ENCODE measurements around the gene NDUFS8.

Gene NDUFS8

DNA sequence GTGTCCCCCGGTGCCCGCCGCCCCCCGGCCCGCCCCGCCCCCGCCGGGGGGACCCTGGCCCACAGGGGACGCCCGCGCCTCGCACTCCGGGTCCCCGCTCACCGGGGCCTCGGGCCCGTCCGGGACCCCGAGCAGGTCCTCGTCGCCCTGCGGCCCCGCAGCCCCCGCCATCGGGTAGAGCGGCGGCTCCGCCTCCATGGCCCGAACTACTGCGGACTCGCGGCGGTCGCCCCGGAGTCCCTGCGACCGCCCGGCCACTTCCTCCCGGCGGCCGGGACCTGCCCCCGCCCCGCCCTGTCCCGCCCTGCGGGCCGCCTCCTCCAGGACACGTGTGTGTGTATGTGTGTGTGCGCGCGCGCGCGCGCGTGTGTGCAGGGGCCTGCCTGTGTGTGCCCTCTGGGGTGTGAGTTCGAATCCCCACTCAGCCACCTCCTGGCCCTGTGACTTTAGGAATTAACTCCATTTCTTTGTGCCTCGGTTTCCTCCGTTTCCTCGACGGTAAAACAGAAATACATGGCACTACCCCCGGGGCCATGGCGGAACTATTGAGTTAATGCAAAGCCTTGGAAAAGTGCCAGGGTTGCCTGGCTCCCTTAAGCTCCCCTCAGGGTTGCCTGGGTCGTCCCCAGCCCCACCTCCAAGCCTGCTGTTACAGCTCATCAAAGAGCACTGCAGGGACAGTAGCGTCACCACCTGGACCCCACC lies 26.5 kb upstream of the NDUFS8 start, which contains the start of gene UNC93B1:
TSS of gene UNC93B1 (minus strand) at position 252 of the 705 bp plus-strand sequence. CDS start at position 198, 54 bp downstream.
- peak; percentile 52 for DNase-seq (ENCODE audit: low spot score)

DNA sequence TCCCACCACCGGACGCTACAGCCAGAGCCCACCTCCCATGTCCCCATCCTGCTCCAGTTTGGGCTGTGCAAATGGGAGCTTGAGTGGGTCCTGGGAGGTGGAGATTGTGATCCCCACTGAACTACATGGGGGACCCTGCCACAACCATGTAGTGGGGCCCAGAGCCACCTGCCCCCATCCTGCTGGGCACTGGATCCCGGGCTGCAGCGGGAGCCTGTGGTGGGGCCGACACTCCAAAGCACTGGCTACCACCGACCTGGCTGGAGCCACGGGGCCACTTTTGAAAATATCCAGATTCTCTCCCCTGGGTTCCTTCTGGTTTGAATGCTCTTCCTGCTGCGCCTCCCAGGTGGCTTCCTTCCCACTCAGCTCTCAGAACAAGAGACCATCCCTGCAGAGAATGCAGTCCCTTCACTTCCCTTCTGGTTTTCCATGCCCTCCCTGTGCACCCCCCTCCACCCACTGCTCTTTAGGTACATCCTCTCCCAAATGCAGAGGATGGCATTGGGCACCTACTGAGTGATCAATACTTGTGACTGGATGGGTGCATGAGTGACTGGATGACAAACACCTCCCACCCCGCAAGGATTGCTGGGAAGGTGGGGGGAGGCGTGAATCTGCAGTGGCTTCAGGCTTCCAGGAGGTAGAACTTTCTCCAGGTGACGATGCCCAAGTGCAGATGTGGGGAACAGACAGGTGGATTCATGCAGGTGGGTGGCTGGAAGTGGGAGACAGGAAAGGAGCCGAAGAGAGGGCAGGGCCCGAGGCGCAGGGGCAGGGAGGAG lies 25.7 kb upstream of the NDUFS8 start:
- DNase-seq (ENCODE audit: low spot score): no peak

DNA sequence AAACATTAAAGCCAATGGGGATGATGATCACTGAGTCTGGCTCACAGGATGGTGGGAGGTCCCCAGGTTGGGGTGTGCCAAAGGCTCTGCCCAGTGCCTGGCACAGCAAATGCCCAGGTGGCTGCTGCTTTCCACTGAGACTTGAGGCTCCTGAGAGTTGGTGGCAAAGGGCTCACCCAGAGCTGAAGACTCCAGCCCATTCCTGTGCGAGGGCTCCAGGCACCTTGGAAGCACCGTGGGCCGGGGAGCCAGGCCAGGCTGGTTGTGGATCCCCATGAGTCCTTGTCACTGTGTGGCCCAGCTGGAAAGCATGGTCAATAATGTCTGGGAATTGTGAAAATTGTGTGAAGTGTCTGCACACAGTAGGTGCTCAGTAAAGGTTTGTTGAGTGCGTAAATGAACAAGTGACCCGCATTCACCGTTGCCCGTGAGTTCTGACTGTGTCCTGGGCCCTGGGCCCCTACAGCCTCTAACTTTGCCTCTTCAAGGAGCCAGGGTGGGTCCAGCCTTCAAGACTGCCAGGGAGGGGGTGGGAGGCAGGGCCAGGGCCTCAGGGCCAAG lies 23.8 kb upstream of the NDUFS8 start:
- no peak for DNase-seq (ENCODE audit: low spot score)

DNA sequence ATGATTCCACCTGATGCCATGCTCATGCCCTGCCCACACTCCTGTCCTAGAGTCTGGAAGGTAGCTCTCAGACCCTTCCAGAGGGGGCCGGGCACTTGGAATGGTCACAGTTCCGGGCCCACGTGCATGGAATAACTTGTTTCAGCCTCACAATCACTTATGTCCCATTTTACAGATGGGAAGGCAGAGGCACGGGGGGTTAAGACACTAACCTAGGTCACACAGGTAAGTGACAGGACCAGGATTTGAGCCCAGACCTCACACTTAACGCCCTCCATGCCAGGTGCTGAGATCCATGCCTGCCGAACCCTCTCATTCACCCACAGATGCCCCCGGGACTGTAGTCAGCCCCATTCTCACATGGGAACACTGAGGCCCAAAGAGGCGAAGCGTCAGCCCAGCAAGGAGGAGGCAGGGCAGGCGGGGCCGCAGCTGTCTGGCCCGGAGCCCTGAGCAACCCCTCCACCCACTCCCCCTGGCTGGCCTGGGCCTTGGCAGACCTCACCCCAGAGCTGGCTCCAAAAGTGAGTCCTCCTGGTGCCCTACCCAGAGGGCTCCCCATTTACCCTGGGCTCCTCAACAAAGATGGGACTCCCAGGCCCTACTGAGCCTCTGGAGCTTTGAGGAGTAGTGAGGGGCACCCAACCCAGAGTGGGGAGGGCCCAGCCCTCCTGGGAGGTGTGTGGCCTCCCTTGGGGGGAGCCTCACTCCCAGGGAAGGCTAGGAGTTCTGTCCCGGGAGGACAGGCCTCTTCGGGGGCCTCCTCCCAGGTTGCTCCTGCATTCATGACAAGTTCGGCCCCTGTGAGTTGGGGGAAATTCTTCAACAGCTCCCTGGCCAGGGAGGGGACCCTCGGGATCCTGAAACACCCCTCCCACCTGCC lies 22.7 kb upstream of the NDUFS8 start:
- no peak for DNase-seq (ENCODE audit: low spot score)

DNA sequence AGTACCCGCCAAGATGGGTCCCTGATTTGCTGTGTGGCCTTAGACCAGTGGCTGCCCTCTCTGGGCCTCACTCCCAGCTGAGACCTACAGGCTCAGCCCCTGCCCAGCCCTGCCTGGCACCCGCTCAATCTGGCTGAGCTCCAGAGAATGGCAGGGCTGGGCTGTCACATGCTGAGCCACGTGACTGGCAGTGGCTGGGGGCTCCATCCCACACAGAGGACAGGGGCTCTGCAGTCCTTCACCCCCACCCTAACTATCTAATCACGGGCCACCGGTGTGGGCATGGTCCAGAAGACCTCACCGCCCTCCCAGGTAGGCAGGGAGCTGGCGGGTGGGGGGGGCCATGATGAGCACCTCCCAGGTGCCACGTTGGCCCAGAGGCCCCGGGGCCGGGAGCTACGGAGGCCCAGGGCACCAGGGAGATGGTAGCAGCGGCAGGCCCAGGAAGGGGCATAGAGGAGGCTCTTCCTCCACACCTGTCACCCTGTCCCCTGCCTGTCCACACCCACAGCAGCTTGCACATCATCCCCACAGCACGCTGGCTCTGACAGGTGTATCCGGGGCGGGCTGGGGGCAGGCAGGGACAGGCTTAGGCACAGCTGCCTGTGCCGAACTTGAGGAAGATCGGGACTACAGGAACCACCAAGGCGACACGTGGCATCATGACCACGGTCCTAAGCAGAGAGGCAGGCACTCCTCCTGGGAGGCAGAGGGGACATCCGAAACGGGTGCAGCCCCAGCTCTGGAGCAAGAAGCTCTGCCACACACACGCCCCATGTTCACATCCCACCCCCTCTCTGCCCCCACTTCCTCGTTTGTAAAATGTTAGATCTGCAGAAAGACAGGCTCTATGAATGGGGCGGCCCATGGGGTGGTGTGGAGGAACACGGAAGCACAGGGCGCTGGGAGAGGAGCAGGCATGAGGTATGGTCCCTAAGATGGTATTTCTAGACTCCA lies 21.8 kb upstream of the NDUFS8 start:
- no peak for DNase-seq (ENCODE audit: low spot score)

DNA sequence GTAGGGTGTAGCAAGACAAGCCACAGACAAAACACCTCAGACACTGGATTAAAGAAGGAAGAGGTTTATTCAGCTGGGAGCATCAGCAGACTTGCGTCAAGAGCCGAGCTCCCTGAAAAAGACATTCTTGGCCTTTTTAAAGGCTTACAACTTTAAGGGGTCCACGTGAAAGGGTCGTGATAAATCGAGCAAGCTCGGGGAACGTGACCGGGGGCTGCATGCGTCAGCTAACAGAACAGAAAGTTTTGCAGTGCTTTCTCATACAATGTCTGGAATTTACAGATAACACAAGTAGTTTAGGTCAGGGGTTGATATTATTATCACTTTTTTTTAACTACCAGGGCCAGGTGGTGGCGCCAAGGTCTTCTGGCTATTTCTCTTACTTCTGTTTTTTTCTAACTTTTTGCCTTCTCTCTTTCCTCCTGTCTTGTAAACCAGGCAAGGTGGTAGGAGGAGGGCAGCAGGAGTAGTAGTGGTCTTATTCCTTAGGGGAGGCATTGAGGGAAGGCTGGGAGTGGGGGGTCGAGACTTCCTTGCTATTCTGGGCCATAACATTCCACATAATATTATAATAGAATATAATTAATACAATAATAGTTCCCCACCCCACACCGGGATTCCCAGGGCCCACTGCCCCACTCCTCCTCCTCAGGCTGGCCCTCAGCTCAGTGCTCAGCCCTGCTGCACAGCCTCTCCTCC lies 20.9 kb upstream of the NDUFS8 start:
- DNase-seq (ENCODE audit: low spot score): peak; percentile 42

DNA sequence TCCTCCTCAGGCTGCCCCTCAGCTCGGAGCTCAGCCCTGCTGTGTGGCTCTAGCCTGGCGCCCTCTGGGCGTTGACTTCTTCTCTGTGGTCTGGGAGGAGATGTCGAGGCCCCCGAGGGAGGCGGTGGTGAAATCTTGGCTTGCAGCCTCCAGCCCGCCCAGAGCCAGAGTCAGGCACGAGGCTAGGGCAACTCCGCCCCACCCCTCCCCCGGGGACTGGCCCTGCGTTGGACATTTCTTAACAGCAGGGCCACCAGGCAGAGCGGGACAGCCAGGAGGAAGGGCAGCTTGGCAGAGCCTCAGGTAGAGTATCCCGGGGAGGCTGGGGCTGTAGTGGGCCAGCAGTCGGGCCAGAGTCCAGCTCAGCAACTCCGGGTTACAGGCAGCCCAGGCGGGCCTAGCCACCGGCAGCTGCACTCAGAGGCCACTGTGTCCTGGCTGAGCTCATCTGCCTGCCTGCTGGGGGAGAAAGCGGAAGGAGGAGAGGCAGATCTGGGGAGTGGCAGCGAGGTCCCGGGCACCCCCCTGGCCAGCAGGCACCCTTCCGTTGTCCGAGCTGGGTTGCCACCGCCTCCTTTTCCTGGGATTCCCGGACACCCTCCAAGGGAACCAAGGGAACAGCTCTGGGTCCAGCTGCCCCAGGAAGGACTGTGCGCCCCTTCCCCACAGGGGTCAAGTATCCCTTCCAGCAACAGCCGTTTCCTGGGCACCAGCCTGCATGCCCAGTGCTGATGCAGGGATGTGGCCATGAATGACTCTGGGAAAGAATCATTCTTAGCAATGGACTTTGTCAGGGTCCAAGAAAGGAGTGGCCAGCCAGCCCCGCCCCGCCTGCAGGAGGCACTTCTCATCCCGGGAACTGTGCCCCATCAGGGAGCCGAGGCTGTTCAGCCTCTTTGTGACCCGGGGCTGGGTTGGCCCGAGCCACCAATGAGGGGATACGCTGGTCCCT lies 20.1 kb upstream of the NDUFS8 start, which contains the start of gene ALDH3B1:
TSS of gene ALDH3B1 (plus strand) at position 238 of the 952 bp plus-strand sequence. CDS start 4,971 bp downstream, outside the sequence.
- DNase-seq (ENCODE audit: low spot score): peak; percentile 80

DNA sequence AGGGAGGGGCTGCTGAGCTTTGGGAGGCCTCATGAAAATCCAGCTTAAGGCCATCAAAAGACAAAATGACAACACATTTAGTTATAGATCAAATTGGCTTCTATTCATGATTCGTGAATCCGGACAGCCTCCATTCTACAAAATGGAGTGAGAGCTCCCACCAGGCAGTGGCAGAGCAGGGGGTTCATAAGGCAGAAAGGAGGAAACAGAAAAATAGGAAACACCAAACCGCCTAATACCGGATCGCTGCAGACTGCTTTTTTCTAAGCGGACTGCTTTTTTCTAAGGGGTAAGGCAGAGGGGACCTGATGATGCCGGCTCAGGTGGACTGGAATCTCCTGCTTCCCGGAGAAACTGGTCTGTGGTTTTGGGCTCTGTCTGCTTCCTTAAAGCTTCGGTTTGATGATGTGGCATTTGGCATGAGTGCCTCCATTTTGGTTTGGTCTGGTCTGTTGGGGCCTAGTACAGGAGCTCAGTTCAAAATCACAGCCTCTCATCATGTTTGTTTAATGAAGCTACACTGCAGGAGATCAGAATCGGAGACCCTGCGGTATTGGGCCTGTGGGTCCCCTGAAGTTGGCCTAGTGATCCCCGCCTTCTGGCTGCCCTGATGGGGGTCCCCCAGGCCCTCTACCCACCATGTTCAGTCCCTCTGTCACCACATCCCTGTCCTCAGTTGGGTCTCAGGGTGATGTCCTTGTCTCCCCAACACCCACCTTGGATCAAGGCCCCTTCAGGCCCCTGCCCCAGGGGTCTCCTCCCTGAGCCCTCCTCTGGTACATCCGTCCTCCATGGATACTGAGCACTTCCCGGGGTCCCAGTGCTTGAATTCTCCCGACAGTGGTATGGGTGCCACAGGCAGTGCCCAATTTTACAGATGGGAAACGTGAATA lies 19.2 kb upstream of the NDUFS8 start:
- DNase-seq (ENCODE audit: low spot score): no peak

DNA sequence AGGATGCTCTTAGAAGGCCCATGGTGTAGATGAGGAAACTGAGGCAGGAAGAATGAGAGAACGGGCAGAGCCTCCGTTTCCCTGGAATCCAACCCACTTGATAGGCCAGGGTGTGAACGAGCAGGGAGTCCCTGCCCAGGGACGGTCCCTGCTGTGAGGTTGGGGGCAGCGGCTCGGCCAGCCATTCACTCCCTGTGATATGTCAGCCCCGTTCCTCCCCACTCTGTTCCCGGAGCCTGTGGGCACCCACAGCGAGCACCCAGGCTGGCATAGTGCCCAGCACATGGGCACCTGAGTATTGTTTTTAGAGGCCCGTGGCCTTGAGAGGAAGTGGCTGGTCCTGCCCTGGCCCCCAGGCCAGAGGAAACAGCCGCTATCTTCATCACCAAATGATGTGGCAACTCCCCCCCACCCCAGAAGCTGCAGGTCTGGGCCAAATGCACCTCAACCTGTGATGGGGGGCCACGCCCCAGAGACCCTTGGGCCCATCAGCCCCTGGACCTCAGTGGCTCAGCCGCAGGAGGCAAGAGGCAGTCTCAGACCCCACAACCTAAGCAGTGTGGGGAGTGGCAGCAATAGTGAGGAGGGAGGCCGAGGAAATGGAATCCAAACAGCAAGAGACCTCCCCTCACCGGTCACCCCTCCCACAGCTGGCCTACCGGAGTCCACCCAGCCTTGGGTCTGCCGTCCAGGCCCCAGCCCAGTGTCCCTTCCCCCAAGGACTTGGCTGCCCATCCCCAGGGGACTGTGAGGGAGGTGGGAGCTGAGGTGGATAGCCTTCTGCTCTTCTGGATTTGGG lies 18.2 kb upstream of the NDUFS8 start:
- DNase-seq (ENCODE audit: low spot score): no peak

DNA sequence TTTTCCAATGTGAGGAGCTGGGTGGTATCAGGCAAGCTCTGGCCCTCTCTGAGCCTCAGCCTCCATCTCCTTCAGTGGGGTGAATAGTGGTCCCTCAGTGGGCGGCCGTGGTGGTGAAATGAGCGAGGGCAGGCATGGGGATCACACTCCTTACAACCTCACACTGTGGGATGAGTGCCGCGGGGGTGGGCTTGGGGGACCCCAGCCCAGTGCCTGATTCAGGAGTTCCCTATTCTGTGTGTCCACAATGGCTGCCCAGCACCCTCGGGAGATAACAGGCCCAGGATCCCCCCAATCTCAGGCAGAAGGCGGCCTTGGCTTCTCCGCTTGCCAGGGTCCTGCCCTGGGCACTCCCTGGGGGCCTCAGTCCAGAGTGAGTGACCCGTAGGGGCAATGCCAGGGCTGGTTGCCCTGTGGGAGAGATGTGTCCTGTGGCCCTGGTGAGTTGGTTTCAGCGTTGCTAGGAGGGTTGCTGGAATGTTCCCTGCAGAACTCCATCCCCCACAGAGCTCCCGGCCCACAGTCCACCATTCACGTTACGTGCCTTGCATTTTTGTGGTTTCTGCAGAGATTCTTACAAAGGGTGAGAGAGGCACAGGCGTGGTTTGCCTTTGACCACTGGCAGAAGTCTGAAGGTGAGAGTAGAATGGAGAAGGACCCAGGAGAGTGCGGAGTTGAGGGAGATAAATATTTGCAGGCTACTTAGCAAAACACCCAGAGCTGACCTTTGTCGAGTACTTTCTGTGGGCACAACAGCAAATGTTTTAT lies 17.5 kb upstream of the NDUFS8 start:
- no peak for DNase-seq (ENCODE audit: low spot score)

DNA sequence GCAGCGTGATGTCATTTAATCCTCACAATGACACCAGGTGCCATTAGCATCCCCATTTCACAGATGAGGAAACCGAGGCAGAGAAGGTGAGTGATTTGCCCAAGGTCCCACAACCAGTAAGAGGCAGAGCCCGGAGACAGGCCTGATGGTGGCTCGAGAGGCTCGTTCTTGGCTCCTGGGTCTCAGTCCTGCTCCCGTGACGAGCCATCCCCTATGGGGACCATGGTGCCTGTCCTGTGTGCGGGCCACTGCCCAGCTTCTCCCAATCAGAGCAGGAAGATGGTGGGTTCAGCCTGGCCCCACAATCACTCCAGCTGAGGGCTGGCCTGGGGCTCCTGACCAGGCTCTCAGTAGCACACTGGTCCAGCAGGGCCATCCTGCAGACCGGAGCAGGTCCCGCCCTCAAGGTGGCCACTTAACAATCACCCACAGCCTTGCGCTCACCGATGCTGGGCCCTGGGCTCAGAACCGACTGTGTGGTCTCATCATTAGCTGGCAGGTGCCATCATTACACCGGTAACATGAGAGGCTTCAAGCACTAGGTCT lies 16.8 kb upstream of the NDUFS8 start:
- no peak for DNase-seq (ENCODE audit: low spot score)

DNA sequence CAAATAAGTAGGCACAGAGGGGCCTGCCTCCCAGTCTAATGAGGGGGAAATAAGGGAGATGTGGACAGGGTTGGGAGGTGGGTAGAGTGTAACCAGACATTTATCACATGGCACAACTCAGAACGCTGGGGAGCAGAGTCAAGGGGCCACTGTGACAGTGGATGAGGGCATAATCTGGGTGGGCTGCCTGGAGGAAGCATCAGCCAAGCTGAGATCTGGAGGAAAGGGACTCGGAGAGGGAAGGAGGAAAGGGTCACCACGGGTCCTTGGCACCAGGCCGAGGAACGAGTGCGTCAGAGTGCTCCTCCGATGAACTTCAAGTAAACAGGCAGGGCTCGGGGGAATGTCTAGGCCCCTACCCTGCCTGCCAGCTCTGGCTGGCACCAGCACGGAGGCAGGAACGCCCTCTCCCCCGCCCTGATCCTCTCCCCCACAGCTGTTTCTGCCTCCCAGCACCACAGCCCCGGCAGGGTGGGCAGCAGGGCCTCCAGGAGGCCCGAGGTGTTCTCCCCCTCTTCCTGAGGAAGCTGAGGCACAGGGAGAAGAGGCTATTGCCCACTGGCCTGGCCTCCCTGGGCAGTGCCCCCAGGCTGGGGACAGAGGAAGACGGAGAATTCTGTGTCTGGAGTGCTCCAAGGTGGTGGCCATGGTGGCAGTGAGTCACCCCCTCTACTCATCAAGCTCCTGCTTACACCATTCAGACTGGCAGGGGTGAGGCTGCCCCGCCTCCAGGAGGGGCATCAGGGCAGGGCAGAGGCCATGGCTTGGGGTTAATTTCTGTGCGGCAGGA lies 16.1 kb upstream of the NDUFS8 start:
- DNase-seq (ENCODE audit: low spot score): no peak

DNA sequence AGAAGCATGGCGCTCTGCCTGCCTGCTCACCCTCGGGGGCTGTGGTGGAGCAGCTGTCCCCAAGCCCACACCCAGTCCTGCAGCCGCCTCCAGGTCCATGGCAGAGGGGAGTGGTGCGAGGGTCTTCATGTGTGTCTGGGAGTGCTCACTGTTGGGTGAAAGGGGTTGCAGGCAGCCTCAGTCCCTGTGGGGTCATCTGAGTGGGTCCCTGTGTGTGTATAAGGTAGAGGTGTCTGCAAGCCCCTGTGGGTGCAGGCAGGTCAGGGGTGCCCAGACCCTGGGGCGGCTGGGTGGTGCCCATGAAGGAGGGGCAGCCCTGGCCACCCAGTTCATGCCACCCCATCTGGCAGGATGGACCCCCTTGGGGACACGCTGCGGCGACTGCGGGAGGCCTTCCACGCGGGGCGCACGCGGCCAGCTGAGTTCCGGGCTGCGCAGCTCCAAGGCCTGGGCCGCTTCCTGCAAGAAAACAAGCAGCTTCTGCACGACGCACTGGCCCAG lies 15.5 kb upstream of the NDUFS8 start:
- no peak for DNase-seq (ENCODE audit: low spot score)

DNA sequence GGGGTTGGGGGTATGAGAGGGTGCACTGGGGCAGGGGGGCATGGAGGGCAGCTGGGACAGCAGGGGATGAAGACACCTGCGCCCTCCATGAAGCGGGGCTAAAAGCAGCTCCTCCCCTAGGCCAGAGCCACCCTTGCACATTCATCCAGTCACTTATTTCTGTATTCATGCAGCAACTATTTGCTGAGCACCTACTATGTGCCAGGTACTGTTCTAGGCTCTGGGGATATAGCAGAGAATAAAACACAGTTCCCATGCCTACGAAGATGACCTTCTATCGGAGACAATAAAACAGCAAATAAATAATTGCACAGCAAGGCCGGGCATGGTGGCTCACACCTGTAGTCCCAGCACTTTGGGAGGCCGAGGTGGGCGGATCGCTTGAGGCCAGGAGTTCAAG lies 15.0 kb upstream of the NDUFS8 start:
- no peak for DNase-seq (ENCODE audit: low spot score)

Data from pons (tissue), 1 donor.